Calu3 (cell line): Measurements from ENCODE around the gene PAX8. TPM values are rescaled to one million over a fixed set of nuclear protein-coding genes. Genes with fewer than 3 reads are reported as not detected.

Experiments used
- BruUV-seq: library from RNA; stranded (reverse); fragments of 400-500 nt; replicated peaks from 2 replicates; lab custom pipeline; 2021; lab: Mats Ljungman, UMichigan
- CTCF ChIA-PET: fragments of 300-600 bp; sonication (Branson Sonifier 250); formaldehyde crosslinking; loops from one replicate; lab custom pipeline; 2022; ENCODE audit warnings: antibody characterized with exemption; lab: Charles Lee
- DNase-seq: peaks from one replicate; pipeline ENCODE4 v3.0.0; 2022
- H3K27ac Mint-ChIP-seq: one replicate; pipeline ENCODE4 v1.8.0; 2022; ENCODE audit warnings: mixed read lengths; ENCODE audit not compliant: unreplicated experiment
- H3K27me3 Mint-ChIP-seq: one replicate; pipeline ENCODE4 v1.8.0; 2022; ENCODE audit warnings: mixed read lengths; ENCODE audit not compliant: unreplicated experiment
- H3K36me3 Mint-ChIP-seq: one replicate; pipeline ENCODE4 v1.8.0; 2022; ENCODE audit warnings: mild to moderate bottlenecking, moderate library complexity, mixed read lengths; ENCODE audit not compliant: insufficient read depth, unreplicated experiment
- H3K4me1 Mint-ChIP-seq: one replicate; pipeline ENCODE4 v1.8.0; 2022; ENCODE audit warnings: mild to moderate bottlenecking, low read depth, mixed read lengths; ENCODE audit not compliant: unreplicated experiment
- H3K4me3 Mint-ChIP-seq: one replicate; pipeline ENCODE4 v1.8.0; 2022; ENCODE audit warnings: mild to moderate bottlenecking, low read depth, moderate library complexity, mixed read lengths; ENCODE audit not compliant: unreplicated experiment
- H3K9me3 Mint-ChIP-seq: one replicate; pipeline ENCODE4 v1.8.0; 2022; ENCODE audit warnings: low read depth, mixed read lengths; ENCODE audit not compliant: unreplicated experiment
- CTCF ChIP-seq: fragments of 200-600 bp; IDR thresholded peaks from one replicate; pipeline ENCODE4 v1.8.0; 2022; ENCODE audit warnings: antibody characterized with exemption; ENCODE audit not compliant: unreplicated experiment
- intact Hi-C: fragments of 100-400 bp; cut with micrococcal nuclease; formaldehyde crosslinking; loops from one replicate; pipeline ENCODE4 v1.10.0; 2022; ENCODE audit not compliant: unreplicated experiment
- total RNA-seq: library from RNA; stranded (reverse); gene quantifications from 2 replicates; pipeline ENCODE4 v1.2.3, GENCODE V29; 2022

PAX8 gene
- total RNA-seq, 1 experiment from 2014 or later: 12.2 TPM

- BruUV-seq: no TSS peak
- TF ChIP-seq CTCF: no peak
- no peaks in the 10 kb centered on the region for H3K27me3 Mint-ChIP-seq
- H3K4me1 Mint-ChIP-seq: peaks cover 25% of the 10 kb centered on the region
- no peak overlapping the region for H3K4me3 Mint-ChIP-seq
- H3K36me3 Mint-ChIP-seq: peaks cover 10% of the 10 kb centered on the region
- no peak for DNase-seq
- CTCF ChIA-PET: interaction anchor here (1.2 kb wide), 1 partner anchor 144 kb away, joined by 3 read pairs; no protein-coding TSS in a partner anchor
- no peaks in the 10 kb centered on the region for H3K9me3 Mint-ChIP-seq
- no peak overlapping the region for H3K27ac Mint-ChIP-seq
- intact Hi-C loops: no loop called here
Observed at GRCh38 chr2:113223813-113224212, 54.9 kb downstream of the PAX8 start.

GRCh38 chr2:113221846-113222245, 56.9 kb downstream of the PAX8 start:
- Mint-ChIP-seq H3K4me1 (peaks cover 35% of the 10 kb centered on the region), H3K36me3 (peaks cover 24% of the 10 kb centered on the region), H3K27me3 (no peaks in the 10 kb centered on the region), H3K4me3 (no peak overlapping the region), H3K9me3 (no peaks in the 10 kb centered on the region), H3K27ac (no peak overlapping the region)
- CTCF ChIA-PET: interaction anchor here (0.6 to 1.6 kb wide), 3 partner anchors 16 to 149 kb away, joined by 3 to 5 read pairs (median 4); no protein-coding TSS in a partner anchor
- intact Hi-C loops: no loop called here
- no TSS peak for BruUV-seq
- DNase-seq: no peak
- no peak for TF ChIP-seq CTCF

GRCh38 chr2:113220970-113221708, 57.6 kb downstream of the PAX8 start:
- CTCF ChIA-PET: interaction anchor here (0.6 to 1.6 kb wide), 6 partner anchors 17 to 149 kb away, joined by 3 to 6 read pairs (median 4); no protein-coding TSS in a partner anchor
- intact Hi-C loops: no loop called here
- Mint-ChIP-seq H3K36me3 (peaks cover 24% of the 10 kb centered on the region), H3K27me3 (no peaks in the 10 kb centered on the region), H3K27ac (no peak overlapping the region), H3K4me3 (no peak overlapping the region), H3K4me1 (peaks cover 35% of the 10 kb centered on the region), H3K9me3 (no peaks in the 10 kb centered on the region)
- DNase-seq: no peak
- no TSS peak for BruUV-seq
- no peak for TF ChIP-seq CTCF

GRCh38 chr2:113219889-113220641, 58.7 kb downstream of the PAX8 start:
- no peaks in the 10 kb centered on the region for H3K9me3 Mint-ChIP-seq
- CTCF ChIA-PET: interaction anchor here (0.8 to 1.5 kb wide), 3 partner anchors 15 to 21 kb away, joined by 3 to 6 read pairs (median 5); no protein-coding TSS in a partner anchor
- TF ChIP-seq CTCF: no peak
- DNase-seq: peak; percentile 77
- H3K27me3 Mint-ChIP-seq: no peaks in the 10 kb centered on the region
- H3K36me3 Mint-ChIP-seq: peaks cover 24% of the 10 kb centered on the region
- peak overlapping the region; percentile 45 for H3K27ac Mint-ChIP-seq
- intact Hi-C loops: no loop called here
- no TSS peak for BruUV-seq
- peaks cover 35% of the 10 kb centered on the region for H3K4me1 Mint-ChIP-seq
- peak overlapping the region; percentile 31 for H3K4me3 Mint-ChIP-seq
